Measurements from ENCODE around the gene NAA11. TPM values are rescaled to one million over a fixed set of nuclear protein-coding genes. Genes with fewer than 3 reads are reported as not detected.

The NAA11 gene
- total and polyA plus RNA-seq, 4 donors: 0.14 TPM; not detected in 3

GRCh38 chr4:79273915-79274314 is 51.9 kb downstream of the NAA11 start:
- Histone ChIP-seq H3K4me1 (ENCODE audit: control insufficient read depth, insufficient read depth, low read length) (no peaks in the 10 kb centered on the region), H3K9me3 (ENCODE audit: control insufficient read depth, insufficient read depth, low read length) (no peaks in the 10 kb centered on the region), H3K27ac (ENCODE audit: low read depth, low read length) (no peak overlapping the region), H3K4me3 (ENCODE audit: low read depth, low read length) (no peak overlapping the region), H3K27me3 (ENCODE audit: control insufficient read depth, insufficient read depth, low read length) (no peaks in the 10 kb centered on the region), H3K36me3 (ENCODE audit: control insufficient read depth, insufficient read depth, low read length) (no peaks in the 10 kb centered on the region)
- DNase-seq (ENCODE audit: low read depth in 4 of 6, low spot score in 6 of 6): peak in 2 of 6 donors; percentile 43 to 68
- WGBS (ENCODE audit: insufficient coverage): no CpG with 5 or more reads among the region's 1 CpG

- no peak overlapping the region for H3K4me3 ChIP-seq (ENCODE audit: low read depth, low read length)
- H3K27ac ChIP-seq (ENCODE audit: low read depth, low read length): no peak overlapping the region
- H3K9me3 ChIP-seq (ENCODE audit: control insufficient read depth, insufficient read depth, low read length): no peaks in the 10 kb centered on the region
- no peaks in the 10 kb centered on the region for H3K36me3 ChIP-seq (ENCODE audit: control insufficient read depth, insufficient read depth, low read length)
- no peaks in the 10 kb centered on the region for H3K4me1 ChIP-seq (ENCODE audit: control insufficient read depth, insufficient read depth, low read length)
- DNase-seq (ENCODE audit: low read depth in 4 of 6, low spot score in 6 of 6): no peak
- no peaks in the 10 kb centered on the region for H3K27me3 ChIP-seq (ENCODE audit: control insufficient read depth, insufficient read depth, low read length)
- WGBS (ENCODE audit: insufficient coverage): no CpG with 5 or more reads among the region's 4 CpGs
Observed at GRCh38 chr4:79272761-79273160, 53.1 kb downstream of the NAA11 start.

DNA sequence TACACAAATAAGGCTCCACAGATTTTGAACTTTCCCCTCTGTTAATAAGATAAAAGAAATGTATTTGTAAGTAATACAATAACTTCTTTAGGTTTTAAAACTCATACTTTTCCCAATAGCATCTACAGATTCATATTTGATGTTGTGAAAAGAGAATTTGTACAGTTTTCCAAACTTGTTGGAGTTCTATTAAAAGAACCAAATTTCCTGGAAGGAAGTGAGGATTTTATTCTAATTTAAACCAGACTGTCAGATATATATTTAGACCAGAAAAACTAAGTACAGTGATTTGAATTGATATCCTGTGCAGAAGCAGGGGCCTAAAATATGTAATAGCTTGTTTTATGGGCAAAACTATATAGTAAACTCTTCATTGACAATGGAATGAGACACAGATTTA is 53.7 kb downstream of the NAA11 start:
- DNase-seq (ENCODE audit: low read depth in 4 of 6, low spot score in 6 of 6): no peak
- Histone ChIP-seq H3K36me3 (ENCODE audit: control insufficient read depth, insufficient read depth, low read length) (no peaks in the 10 kb centered on the region), H3K9me3 (ENCODE audit: control insufficient read depth, insufficient read depth, low read length) (no peaks in the 10 kb centered on the region)

DNA sequence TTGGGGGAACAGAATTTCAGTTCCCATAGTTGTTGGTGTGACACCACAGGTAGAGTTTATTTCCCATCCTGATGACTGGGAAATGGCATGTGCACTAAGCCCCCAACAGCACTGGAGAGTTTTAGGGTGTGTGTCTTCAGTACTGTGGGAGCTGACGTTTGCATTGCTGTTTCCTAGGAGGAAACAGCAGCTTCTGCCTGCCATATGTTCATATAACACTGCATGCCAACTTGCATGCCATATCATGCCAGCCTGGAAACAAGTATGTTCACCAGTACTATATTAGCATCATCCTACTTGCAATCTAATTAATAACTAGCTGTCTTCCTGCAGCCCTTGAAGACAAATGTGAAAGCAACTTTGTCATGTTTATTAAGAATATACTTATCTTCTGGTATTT is 58.2 kb downstream of the NAA11 start:
- DNase-seq (ENCODE audit: low read depth in 4 of 6, low spot score in 6 of 6): peak in 2 of 6 donors; percentile 45 to 86
- Histone ChIP-seq H3K9me3 (ENCODE audit: control insufficient read depth, insufficient read depth, low read length) (no peaks in the 10 kb centered on the region), H3K4me1 (ENCODE audit: control insufficient read depth, insufficient read depth, low read length) (no peaks in the 10 kb centered on the region), H3K27me3 (ENCODE audit: control insufficient read depth, insufficient read depth, low read length) (no peaks in the 10 kb centered on the region), H3K36me3 (ENCODE audit: control insufficient read depth, insufficient read depth, low read length) (no peaks in the 10 kb centered on the region), H3K4me3 (ENCODE audit: low read depth, low read length) (no peak overlapping the region), H3K27ac (ENCODE audit: low read depth, low read length) (no peak overlapping the region)
- no CpG with 5 or more reads among the region's 1 CpG for WGBS (ENCODE audit: insufficient coverage)

More for the DNA sequence above, 53.7 kb downstream of the NAA11 start:
- Histone ChIP-seq H3K27ac (ENCODE audit: low read depth, low read length) (no peak overlapping the region), H3K27me3 (ENCODE audit: control insufficient read depth, insufficient read depth, low read length) (no peaks in the 10 kb centered on the region), H3K4me3 (ENCODE audit: low read depth, low read length) (no peak overlapping the region), H3K4me1 (ENCODE audit: control insufficient read depth, insufficient read depth, low read length) (no peaks in the 10 kb centered on the region)

Other genes with a start within 250 kb of the NAA11 start
- not detected for gene GK2, start 82.2 kb upstream of the NAA11 start, total RNA-seq
- gene GK2, start 82.2 kb upstream of the NAA11 start, polyA plus RNA-seq (ENCODE audit: insufficient read length in 2 of 2): not detected

Measured in spinal cord (tissue), 10 donors.